ENCODE measurements around the gene PRKAA1. TPM values are rescaled to one million over a fixed set of nuclear protein-coding genes. Genes with fewer than 3 reads are reported as not detected.
"Not testable (repeated sequence)": the region's sequence is repeated elsewhere in the genome, so short reads cannot be mapped to it uniquely, and the experiment has no call there.

The PRKAA1 gene
- total and polyA plus RNA-seq, 2 donors: 31.6 to 43.5 TPM

DNA sequence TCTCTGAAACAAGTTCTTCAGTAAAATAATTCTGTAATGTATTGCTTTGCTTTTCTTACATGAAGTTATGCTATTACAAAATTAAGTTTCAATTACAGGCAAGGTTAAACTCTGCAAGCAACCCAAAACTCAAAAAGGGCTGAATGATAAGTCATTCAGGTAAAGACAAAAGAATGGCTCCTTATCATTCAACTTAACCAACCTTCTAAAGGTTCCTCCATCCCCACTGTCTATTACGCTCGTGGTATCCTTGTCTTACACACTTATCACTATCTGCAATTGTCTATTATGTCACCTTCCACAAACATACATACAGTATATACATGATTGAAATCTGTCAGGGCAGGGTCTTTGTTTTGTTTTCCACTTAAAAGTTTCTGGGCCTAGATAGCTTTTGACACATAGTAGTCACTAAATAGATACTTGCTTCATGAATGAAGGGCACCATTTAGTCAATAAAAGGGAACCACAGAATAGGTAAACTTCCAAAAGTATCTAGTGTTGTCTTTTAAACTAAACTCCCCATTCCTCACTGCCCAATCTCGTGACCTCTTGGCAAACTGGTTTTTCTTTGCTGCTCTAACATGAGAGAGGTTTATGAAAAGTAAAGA, 30.0 kb upstream of the PRKAA1 start:
- Histone ChIP-seq H3K36me3 (ENCODE audit: control insufficient read depth in 2 of 2, insufficient read depth in 2 of 2, low read length in 1 of 2) (peaks cover 62 to 71% of the 10 kb centered on the region in 2 donors), H3K4me3 (ENCODE audit: low read length in 2 of 2) (no peak overlapping the region), H3K27me3 (ENCODE audit: control insufficient read depth in 2 of 2, insufficient read depth in 1 of 2, low read length in 1 of 2) (no peaks in the 10 kb centered on the region), H3K4me1 (ENCODE audit: control insufficient read depth in 2 of 2, insufficient read depth in 2 of 2, low read length in 2 of 2) (peaks cover under 1 to 2% of the 10 kb centered on the region in 2 donors), H3K9me3 (ENCODE audit: control insufficient read depth in 2 of 2, insufficient read depth in 1 of 2, low read length in 1 of 2) (no peaks in the 10 kb centered on the region), H3K27ac (ENCODE audit: low read depth in 1 of 2, low read length in 1 of 2) (no peak overlapping the region)
- DNase-seq (ENCODE audit: low read depth in 6 of 9, low spot score in 9 of 9): no peak
- WGBS: over 99% methylated on average over 3 of the region's 3 CpGs

DNA sequence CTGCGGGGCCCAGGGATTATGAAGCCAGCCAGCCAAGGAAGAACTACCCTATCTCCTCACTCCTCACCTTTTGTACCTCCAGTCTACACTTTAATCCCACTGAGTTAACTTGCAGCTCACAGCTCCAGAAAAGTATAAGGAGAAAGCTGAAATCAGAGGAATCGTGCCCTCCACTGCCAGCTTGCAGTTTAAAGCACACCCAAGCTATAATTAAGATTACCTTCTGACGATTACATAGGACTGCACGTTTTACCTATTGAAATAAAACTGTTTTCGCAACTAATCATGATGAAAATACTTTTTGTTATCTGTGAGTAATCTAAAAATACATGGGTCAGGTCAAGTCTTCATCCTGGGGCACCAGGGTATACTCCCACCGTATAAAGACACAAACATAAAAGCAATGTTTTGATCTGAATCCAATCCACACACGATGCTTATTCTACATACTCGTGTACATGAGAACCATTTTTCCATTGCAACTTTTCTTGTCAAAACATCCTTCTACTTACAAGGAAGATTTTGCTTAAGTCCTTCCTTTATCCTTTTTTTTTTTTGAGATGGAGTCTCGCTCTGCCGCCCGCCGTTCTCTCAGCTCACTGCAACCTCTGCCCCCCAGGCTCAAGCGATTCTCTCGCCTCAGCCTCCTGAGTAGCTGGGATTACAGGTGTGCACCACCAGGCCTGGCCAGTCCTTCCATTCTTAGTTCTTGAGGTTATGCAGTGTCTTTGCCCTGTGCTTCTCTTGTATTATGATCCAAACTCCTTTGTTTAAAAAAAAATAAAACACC, 29.2 kb upstream of the PRKAA1 start:
- Histone ChIP-seq H3K9me3 (ENCODE audit: control insufficient read depth in 2 of 2, insufficient read depth in 1 of 2, low read length in 1 of 2) (no peaks in the 10 kb centered on the region), H3K36me3 (ENCODE audit: control insufficient read depth in 2 of 2, insufficient read depth in 2 of 2, low read length in 1 of 2) (peaks cover 60 to 66% of the 10 kb centered on the region in 2 donors), H3K4me3 (ENCODE audit: low read length in 2 of 2) (no peak overlapping the region), H3K27me3 (ENCODE audit: control insufficient read depth in 2 of 2, insufficient read depth in 1 of 2, low read length in 1 of 2) (no peaks in the 10 kb centered on the region), H3K4me1 (ENCODE audit: control insufficient read depth in 2 of 2, insufficient read depth in 2 of 2, low read length in 2 of 2) (no peaks in the 10 kb centered on the region), H3K27ac (ENCODE audit: low read depth in 1 of 2, low read length in 1 of 2) (no peak overlapping the region)
- 96% methylated on average over 14 of the region's 14 CpGs for WGBS
- DNase-seq (ENCODE audit: low read depth in 6 of 9, low spot score in 9 of 9): no peak

DNA sequence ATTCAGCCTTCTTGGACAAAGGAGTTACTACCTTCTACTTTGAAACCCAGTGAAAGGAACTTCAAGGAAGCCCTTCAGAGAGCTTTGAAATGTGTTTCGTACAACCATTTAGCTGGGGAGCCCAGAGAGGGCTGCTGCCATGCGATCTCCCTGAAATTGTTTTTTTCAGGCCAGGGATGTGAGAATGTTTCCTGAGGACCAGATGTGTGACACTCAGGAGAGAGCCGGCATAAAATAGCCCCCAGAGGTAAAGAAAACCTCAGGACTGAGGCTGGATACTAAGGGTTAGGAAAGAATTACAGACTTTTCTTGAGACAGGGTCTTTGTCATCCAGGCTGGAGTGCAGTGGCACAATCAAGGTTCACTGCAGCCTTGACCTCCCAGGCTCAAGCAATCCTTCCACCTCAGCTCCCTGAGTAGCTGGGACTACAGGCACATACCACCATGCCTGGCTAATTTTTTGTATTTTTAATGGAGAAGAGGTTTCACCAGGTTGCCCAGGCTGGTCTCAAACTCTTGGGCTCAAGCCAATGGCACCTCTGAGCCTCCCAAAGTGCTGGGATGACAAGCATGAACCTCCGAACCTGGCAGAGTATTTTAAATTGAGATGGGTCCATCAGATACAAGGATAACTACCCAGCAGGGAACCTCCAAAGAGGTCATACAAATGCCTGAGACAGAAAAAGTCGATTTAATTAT, 28.5 kb upstream of the PRKAA1 start:
- DNase-seq (ENCODE audit: low read depth in 6 of 9, low spot score in 9 of 9): no peak
- Histone ChIP-seq H3K4me1 (ENCODE audit: control insufficient read depth in 2 of 2, insufficient read depth in 2 of 2, low read length in 2 of 2) (no peaks in the 10 kb centered on the region), H3K9me3 (ENCODE audit: control insufficient read depth in 2 of 2, insufficient read depth in 1 of 2, low read length in 1 of 2) (no peaks in the 10 kb centered on the region), H3K4me3 (ENCODE audit: low read length in 2 of 2) (no peak overlapping the region), H3K36me3 (ENCODE audit: control insufficient read depth in 2 of 2, insufficient read depth in 2 of 2, low read length in 1 of 2) (peaks cover 59% of the 10 kb centered on the region in 2 donors), H3K27me3 (ENCODE audit: control insufficient read depth in 2 of 2, insufficient read depth in 1 of 2, low read length in 1 of 2) (no peaks in the 10 kb centered on the region), H3K27ac (ENCODE audit: low read depth in 1 of 2, low read length in 1 of 2) (no peak overlapping the region)
- WGBS: 96% methylated on average over 5 of the region's 5 CpGs

DNA sequence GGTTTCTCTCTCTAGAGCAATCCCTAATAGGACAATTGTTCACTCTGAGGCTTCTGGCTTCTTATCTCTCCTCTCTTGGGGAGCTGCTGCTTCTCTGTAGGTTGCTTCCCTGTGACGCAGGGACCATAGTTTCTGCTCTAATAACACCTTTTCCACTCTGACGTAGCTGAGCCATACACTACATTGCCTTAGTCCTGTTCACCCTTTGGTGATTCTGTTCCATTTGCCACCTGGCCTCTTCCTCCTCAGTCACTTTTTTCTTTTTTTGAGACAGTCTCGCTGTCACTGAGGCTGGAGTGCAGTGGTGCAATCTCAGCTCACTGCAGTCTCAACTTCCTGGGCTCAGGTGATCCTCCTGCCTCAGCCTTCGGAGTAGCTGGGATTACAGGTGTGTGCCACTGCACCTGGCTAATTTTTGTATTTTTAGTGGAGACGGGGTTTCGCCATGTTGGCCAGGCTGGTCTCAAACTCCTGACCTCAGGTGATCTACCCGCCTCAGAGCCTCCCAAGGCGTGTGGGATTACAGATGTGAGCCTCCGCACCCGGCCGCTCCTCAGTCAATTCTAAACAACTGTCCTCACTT, 27.4 kb upstream of the PRKAA1 start:
- H3K36me3 ChIP-seq (ENCODE audit: control insufficient read depth in 2 of 2, insufficient read depth in 2 of 2, low read length in 1 of 2): peaks cover 48 to 51% of the 10 kb centered on the region in 2 donors
- H3K27me3 ChIP-seq (ENCODE audit: control insufficient read depth in 2 of 2, insufficient read depth in 1 of 2, low read length in 1 of 2); DNase-seq (ENCODE audit: low read depth in 6 of 9, low spot score in 9 of 9); H3K9me3 ChIP-seq (ENCODE audit: control insufficient read depth in 2 of 2, insufficient read depth in 1 of 2, low read length in 1 of 2); H3K4me3 ChIP-seq (ENCODE audit: low read length in 2 of 2); H3K27ac ChIP-seq (ENCODE audit: low read depth in 1 of 2, low read length in 1 of 2); H3K4me1 ChIP-seq (ENCODE audit: control insufficient read depth in 2 of 2, insufficient read depth in 2 of 2, low read length in 2 of 2): not testable (repeated sequence)
- WGBS: 98% methylated on average over 11 of the region's 11 CpGs

DNA sequence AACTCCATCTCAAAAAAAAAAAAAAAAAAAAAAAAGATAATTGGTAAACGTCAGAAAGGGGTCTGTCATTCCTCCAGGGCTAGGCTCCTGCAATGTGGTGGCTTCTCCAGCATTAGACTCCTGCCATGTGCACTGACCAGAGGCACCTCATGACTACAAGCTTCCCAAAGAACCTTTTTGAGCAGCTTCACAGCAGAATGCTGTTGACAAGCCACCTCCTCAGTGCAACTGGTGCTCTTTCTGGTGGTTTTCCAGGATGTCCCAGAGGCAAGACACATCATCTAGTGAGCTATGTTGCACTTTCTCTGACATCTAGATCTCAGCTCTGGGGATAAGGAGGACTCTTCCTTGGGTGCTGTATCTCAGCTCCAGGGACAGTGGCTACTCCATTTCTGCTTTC, 25.3 kb upstream of the PRKAA1 start:
- H3K36me3 ChIP-seq (ENCODE audit: control insufficient read depth in 2 of 2, insufficient read depth in 2 of 2, low read length in 1 of 2): peaks cover 27 to 32% of the 10 kb centered on the region in 2 donors
- no peaks in the 10 kb centered on the region for H3K27me3 ChIP-seq (ENCODE audit: control insufficient read depth in 2 of 2, insufficient read depth in 1 of 2, low read length in 1 of 2)
- 78% methylated on average over 1 of the region's 1 CpG for WGBS
- no peak overlapping the region for H3K27ac ChIP-seq (ENCODE audit: low read depth in 1 of 2, low read length in 1 of 2)
- no peak for DNase-seq (ENCODE audit: low read depth in 6 of 9, low spot score in 9 of 9)
- no peak overlapping the region for H3K4me3 ChIP-seq (ENCODE audit: low read length in 2 of 2)
- no peaks in the 10 kb centered on the region for H3K9me3 ChIP-seq (ENCODE audit: control insufficient read depth in 2 of 2, insufficient read depth in 1 of 2, low read length in 1 of 2)
- no peaks in the 10 kb centered on the region for H3K4me1 ChIP-seq (ENCODE audit: control insufficient read depth in 2 of 2, insufficient read depth in 2 of 2, low read length in 2 of 2)

DNA sequence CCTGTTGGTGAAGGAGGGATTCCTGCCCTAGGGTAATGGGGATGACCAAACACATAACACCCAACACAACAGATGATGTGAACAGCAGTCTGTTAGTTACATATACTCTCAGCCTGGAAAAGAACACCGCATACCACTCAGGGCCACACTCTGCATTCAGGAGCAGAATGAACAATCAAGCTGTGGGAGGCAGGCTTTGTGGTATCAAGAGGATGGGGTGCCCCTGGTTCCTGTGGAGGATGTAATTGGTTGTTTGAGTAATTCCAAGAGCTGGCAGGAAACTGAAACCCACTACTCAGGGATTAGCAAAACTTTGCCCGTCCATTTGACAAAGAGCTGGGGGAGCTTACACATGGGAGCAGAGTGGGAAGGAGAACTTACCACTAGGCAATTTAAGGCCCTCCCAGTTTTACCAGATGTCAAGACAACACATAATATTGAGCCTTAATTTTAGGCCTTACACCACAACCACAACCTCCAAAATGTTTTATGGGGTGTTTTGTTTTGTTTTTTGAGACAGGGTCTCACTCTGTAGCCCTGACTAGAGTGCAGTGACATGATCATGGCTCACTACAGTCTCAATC, 15.6 kb upstream of the PRKAA1 start:
- DNase-seq (ENCODE audit: low read depth in 6 of 9, low spot score in 9 of 9): no peak
- Histone ChIP-seq H3K9me3 (ENCODE audit: control insufficient read depth in 2 of 2, insufficient read depth in 1 of 2, low read length in 1 of 2) (no peaks in the 10 kb centered on the region), H3K4me3 (ENCODE audit: low read length in 2 of 2) (no peak overlapping the region), H3K27ac (ENCODE audit: low read depth in 1 of 2, low read length in 1 of 2) (no peak overlapping the region), H3K4me1 (ENCODE audit: control insufficient read depth in 2 of 2, insufficient read depth in 2 of 2, low read length in 2 of 2) (no peaks in the 10 kb centered on the region), H3K36me3 (ENCODE audit: control insufficient read depth in 2 of 2, insufficient read depth in 2 of 2, low read length in 1 of 2) (no peaks in the 10 kb centered on the region), H3K27me3 (ENCODE audit: control insufficient read depth in 2 of 2, insufficient read depth in 1 of 2, low read length in 1 of 2) (no peaks in the 10 kb centered on the region)
- 89% methylated on average over 2 of the region's 2 CpGs for WGBS

DNA sequence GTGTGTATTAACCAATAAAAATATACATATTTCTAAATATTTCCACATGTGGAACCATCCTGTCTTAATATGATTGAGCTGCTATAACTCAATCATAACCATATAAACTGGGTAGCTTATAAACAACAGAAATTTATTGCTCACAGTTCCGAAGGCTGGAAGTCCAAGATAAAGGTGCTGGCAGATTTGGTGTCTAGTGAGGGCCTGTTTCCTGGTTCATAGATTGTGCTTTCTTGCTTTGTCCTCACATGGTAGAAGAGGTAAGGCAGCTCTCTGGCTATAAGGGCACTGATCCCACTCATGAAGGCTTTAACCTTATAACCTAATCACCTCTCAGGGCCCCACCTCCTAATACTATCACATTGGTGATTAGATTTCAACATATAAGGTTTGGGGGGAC, 14.0 kb upstream of the PRKAA1 start:
- Histone ChIP-seq H3K4me3 (ENCODE audit: low read length in 2 of 2) (no peak overlapping the region), H3K36me3 (ENCODE audit: control insufficient read depth in 2 of 2, insufficient read depth in 2 of 2, low read length in 1 of 2) (no peaks in the 10 kb centered on the region), H3K27me3 (ENCODE audit: control insufficient read depth in 2 of 2, insufficient read depth in 1 of 2, low read length in 1 of 2) (no peaks in the 10 kb centered on the region), H3K4me1 (ENCODE audit: control insufficient read depth in 2 of 2, insufficient read depth in 2 of 2, low read length in 2 of 2) (no peaks in the 10 kb centered on the region), H3K27ac (ENCODE audit: low read depth in 1 of 2, low read length in 1 of 2) (no peak overlapping the region), H3K9me3 (ENCODE audit: control insufficient read depth in 2 of 2, insufficient read depth in 1 of 2, low read length in 1 of 2) (no peaks in the 10 kb centered on the region)
- 54% methylated on average over 1 of the region's 1 CpG for WGBS
- no peak for DNase-seq (ENCODE audit: low read depth in 6 of 9, low spot score in 9 of 9)

DNA sequence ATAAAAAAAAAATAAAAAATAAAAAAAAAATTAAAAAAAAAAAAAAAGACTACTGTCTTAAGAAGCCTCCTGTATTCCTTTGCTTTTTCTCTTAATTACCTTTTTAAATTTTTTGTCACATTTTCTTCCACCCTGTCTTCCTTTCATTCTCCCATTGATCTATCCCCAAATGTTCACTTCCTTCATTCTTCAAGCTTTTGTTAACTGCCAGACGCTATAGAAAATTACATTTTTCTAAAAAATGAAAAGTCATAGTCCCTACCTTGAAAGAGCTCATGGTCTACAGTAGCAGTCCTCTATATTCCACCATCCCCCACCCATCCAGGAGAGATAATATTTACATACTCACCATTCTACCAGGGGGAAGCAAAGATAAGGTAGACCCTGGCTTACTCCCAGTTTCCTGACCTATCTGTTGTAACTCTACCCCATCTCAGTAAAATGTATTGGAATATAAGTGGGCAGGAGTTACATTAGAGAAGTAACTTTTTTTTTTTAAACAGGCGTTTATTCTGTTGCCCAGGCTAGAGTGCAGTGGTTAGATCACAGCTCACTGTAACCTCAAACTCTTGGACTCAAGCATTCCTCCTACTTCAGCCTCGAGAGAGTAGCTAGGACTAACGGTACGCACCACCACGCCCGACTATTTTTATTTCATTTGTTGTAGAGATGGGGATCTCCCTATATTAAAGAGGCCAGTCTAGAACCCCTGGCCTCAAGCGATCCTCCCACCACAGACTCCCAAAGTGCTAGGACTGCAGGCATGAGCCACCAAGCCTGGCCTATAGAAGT, 3.8 kb upstream of the PRKAA1 start:
- Histone ChIP-seq H3K9me3 (ENCODE audit: control insufficient read depth in 2 of 2, insufficient read depth in 1 of 2, low read length in 1 of 2) (no peaks in the 10 kb centered on the region), H3K36me3 (ENCODE audit: control insufficient read depth in 2 of 2, insufficient read depth in 2 of 2, low read length in 1 of 2) (no peaks in the 10 kb centered on the region), H3K4me3 (ENCODE audit: low read length in 2 of 2) (no peak overlapping the region), H3K27me3 (ENCODE audit: control insufficient read depth in 2 of 2, insufficient read depth in 1 of 2, low read length in 1 of 2) (peaks cover 0 to 8% of the 10 kb centered on the region in 2 donors), H3K4me1 (ENCODE audit: control insufficient read depth in 2 of 2, insufficient read depth in 2 of 2, low read length in 2 of 2) (peaks cover 0 to 3% of the 10 kb centered on the region in 2 donors), H3K27ac (ENCODE audit: low read depth in 1 of 2, low read length in 1 of 2) (no peak overlapping the region)
- DNase-seq (ENCODE audit: low read depth in 6 of 9, low spot score in 9 of 9): no peak
- 94% methylated on average over 8 of the region's 8 CpGs for whole genome bisulfite sequencing
